ENCODE measurements around the gene FAM98A. TPM values are rescaled to one million over a fixed set of nuclear protein-coding genes. Genes with fewer than 3 reads are reported as not detected.

Gene FAM98A
- total RNA-seq (11.1 TPM), polyA plus RNA-seq (18.9 TPM)
- long read RNA-seq, donor 1, result 0 reads
- long read RNA-seq, donor 2, transcript FAM98A-201 (8 exons, 2,816 nt), result major isoform, 13 of 42 reads
- long read RNA-seq, donor 2, partial matches to known transcripts, result 24 of 42 reads
- long read RNA-seq, donor 2, other reads (novel, unspliced or antisense), result 0 of 42 reads
- long read RNA-seq, donor 3, transcript FAM98A-201 (8 exons, 2,816 nt), result major isoform, 6 of 16 reads
- long read RNA-seq, donor 3, partial matches to known transcripts, result 7 of 16 reads
- long read RNA-seq, donor 3, other reads (novel, unspliced or antisense), result 0 of 16 reads
- long read RNA-seq, donor 4, partial matches to known transcripts, result 0 of 3 reads
- long read RNA-seq, donor 4, other reads (novel, unspliced or antisense), result 0 of 3 reads
- long read RNA-seq, donor 5, transcript FAM98A-201 (8 exons, 2,816 nt), result major isoform, 7 of 21 reads
- long read RNA-seq, donor 5, partial matches to known transcripts, result 9 of 21 reads
- long read RNA-seq, donor 5, other reads (novel, unspliced or antisense), result 0 of 21 reads
- long read RNA-seq, donor 6, partial matches to known transcripts, result 0 of 4 reads
- long read RNA-seq, donor 6, other reads (novel, unspliced or antisense), result 0 of 4 reads
- long read RNA-seq, donor 7, transcript FAM98A-201 (8 exons, 2,816 nt), result major isoform, 7 of 12 reads
- long read RNA-seq, donor 7, partial matches to known transcripts, result 5 of 12 reads
- long read RNA-seq, donor 7, other reads (novel, unspliced or antisense), result 0 of 12 reads
- long read RNA-seq, donor 8, transcript FAM98A-201 (8 exons, 2,816 nt), result major isoform, 5 of 6 reads
- long read RNA-seq, donor 8, partial matches to known transcripts, result 0 of 6 reads
- long read RNA-seq, donor 8, other reads (novel, unspliced or antisense), result 0 of 6 reads
- long read RNA-seq, donor 9, partial matches to known transcripts, result 0 of 5 reads
- long read RNA-seq, donor 9, other reads (novel, unspliced or antisense), result 0 of 5 reads
- long read RNA-seq, donor 10, transcript FAM98A-201 (8 exons, 2,816 nt), result major isoform, 6 of 6 reads
- long read RNA-seq, donor 10, partial matches to known transcripts, result 0 of 6 reads
- long read RNA-seq, donor 10, other reads (novel, unspliced or antisense), result 0 of 6 reads

- Histone ChIP-seq H3K4me3 (ENCODE audit: low read length in 2 of 2) (peak within 1 kb of the TSS; percentile 72 to 90), H3K27ac (ENCODE audit: low read depth in 1 of 2, low read length in 1 of 2) (peak within 1 kb of the TSS; percentile 81 to 85), H3K36me3 (ENCODE audit: control insufficient read depth in 2 of 2, insufficient read depth in 2 of 2, low read length in 1 of 2) (peaks cover 2 to 3% of the 10 kb centered on the region in 2 donors), H3K4me1 (ENCODE audit: control insufficient read depth in 2 of 2, insufficient read depth in 2 of 2, low read length in 2 of 2) (peaks cover 3% of the 10 kb centered on the region in 2 donors), H3K27me3 (ENCODE audit: control insufficient read depth in 2 of 2, insufficient read depth in 1 of 2, low read length in 1 of 2) (no peaks in the 10 kb centered on the region), H3K9me3 (ENCODE audit: control insufficient read depth in 2 of 2, insufficient read depth in 1 of 2, low read length in 1 of 2) (no peaks in the 10 kb centered on the region)
- DNase-seq (ENCODE audit: low read depth in 6 of 9, low spot score in 9 of 9), result peak; percentile 93 to 98 (median 94)
- WGBS, result under 1% methylated on average over 56 of the region's 56 CpGs
Observed at GRCh38 chr2:33599175-33599942, at the start of gene FAM98A. Gene FAM98A (minus strand): TSS chr2:33599299. CDS start chr2:33599221, 78 bp downstream.

GRCh38 chr2:33645861-33646260 lies 46.8 kb upstream of the FAM98A start:
- Histone ChIP-seq H3K4me1 (ENCODE audit: control insufficient read depth in 2 of 2, insufficient read depth in 2 of 2, low read length in 2 of 2) (no peaks in the 10 kb centered on the region), H3K9me3 (ENCODE audit: control insufficient read depth in 2 of 2, insufficient read depth in 1 of 2, low read length in 1 of 2) (peaks cover 0 to 3% of the 10 kb centered on the region in 2 donors), H3K27me3 (ENCODE audit: control insufficient read depth in 2 of 2, insufficient read depth in 1 of 2, low read length in 1 of 2) (no peaks in the 10 kb centered on the region), H3K4me3 (ENCODE audit: low read length in 2 of 2) (no peak overlapping the region), H3K36me3 (ENCODE audit: control insufficient read depth in 2 of 2, insufficient read depth in 2 of 2, low read length in 1 of 2) (no peaks in the 10 kb centered on the region), H3K27ac (ENCODE audit: low read depth in 1 of 2, low read length in 1 of 2) (no peak overlapping the region)
- WGBS, result 77% methylated on average over 1 of the region's 1 CpG
- DNase-seq (ENCODE audit: low read depth in 6 of 9, low spot score in 9 of 9), result no peak

- WGBS, result 98% methylated on average over 2 of the region's 2 CpGs
- H3K27me3 ChIP-seq (ENCODE audit: control insufficient read depth in 2 of 2, insufficient read depth in 1 of 2, low read length in 1 of 2), result no peaks in the 10 kb centered on the region
Observed at GRCh38 chr2:33644215-33644614, 45.1 kb upstream of the FAM98A start.

GRCh38 chr2:33636001-33636400 lies 36.9 kb upstream of the FAM98A start:
- Histone ChIP-seq H3K4me1 (ENCODE audit: control insufficient read depth in 2 of 2, insufficient read depth in 2 of 2, low read length in 2 of 2) (no peaks in the 10 kb centered on the region), H3K36me3 (ENCODE audit: control insufficient read depth in 2 of 2, insufficient read depth in 2 of 2, low read length in 1 of 2) (no peaks in the 10 kb centered on the region), H3K4me3 (ENCODE audit: low read length in 2 of 2) (no peak overlapping the region), H3K9me3 (ENCODE audit: control insufficient read depth in 2 of 2, insufficient read depth in 1 of 2, low read length in 1 of 2) (no peaks in the 10 kb centered on the region), H3K27ac (ENCODE audit: low read depth in 1 of 2, low read length in 1 of 2) (no peak overlapping the region), H3K27me3 (ENCODE audit: control insufficient read depth in 2 of 2, insufficient read depth in 1 of 2, low read length in 1 of 2) (no peaks in the 10 kb centered on the region)
- DNase-seq (ENCODE audit: low read depth in 6 of 9, low spot score in 9 of 9), result no peak
- 30% methylated on average over 1 of the region's 1 CpG for WGBS

More at GRCh38 chr2:33644215-33644614, 45.1 kb upstream of the FAM98A start:
- H3K4me3 ChIP-seq (ENCODE audit: low read length in 2 of 2), result no peak overlapping the region
- no peak overlapping the region for H3K27ac ChIP-seq (ENCODE audit: low read depth in 1 of 2, low read length in 1 of 2)
- no peaks in the 10 kb centered on the region for H3K36me3 ChIP-seq (ENCODE audit: control insufficient read depth in 2 of 2, insufficient read depth in 2 of 2, low read length in 1 of 2)
- H3K4me1 ChIP-seq (ENCODE audit: control insufficient read depth in 2 of 2, insufficient read depth in 2 of 2, low read length in 2 of 2), result no peaks in the 10 kb centered on the region
- peaks cover 0 to 3% of the 10 kb centered on the region in 2 donors for H3K9me3 ChIP-seq (ENCODE audit: control insufficient read depth in 2 of 2, insufficient read depth in 1 of 2, low read length in 1 of 2)
- no peak for DNase-seq (ENCODE audit: low read depth in 6 of 9, low spot score in 9 of 9)

GRCh38 chr2:33634261-33634910 lies 35.3 kb upstream of the FAM98A start:
- H3K36me3 ChIP-seq (ENCODE audit: control insufficient read depth in 2 of 2, insufficient read depth in 2 of 2, low read length in 1 of 2), result no peaks in the 10 kb centered on the region

GRCh38 chr2:33633315-33633714 lies 34.2 kb upstream of the FAM98A start:
- no peak overlapping the region for H3K4me3 ChIP-seq (ENCODE audit: low read length in 2 of 2)
- H3K9me3 ChIP-seq (ENCODE audit: control insufficient read depth in 2 of 2, insufficient read depth in 1 of 2, low read length in 1 of 2), result no peaks in the 10 kb centered on the region
- WGBS, result 97% methylated on average over 2 of the region's 2 CpGs
- no peaks in the 10 kb centered on the region for H3K27me3 ChIP-seq (ENCODE audit: control insufficient read depth in 2 of 2, insufficient read depth in 1 of 2, low read length in 1 of 2)
- no peak overlapping the region for H3K27ac ChIP-seq (ENCODE audit: low read depth in 1 of 2, low read length in 1 of 2)
- no peak for DNase-seq (ENCODE audit: low read depth in 6 of 9, low spot score in 9 of 9)
- no peaks in the 10 kb centered on the region for H3K4me1 ChIP-seq (ENCODE audit: control insufficient read depth in 2 of 2, insufficient read depth in 2 of 2, low read length in 2 of 2)
- H3K36me3 ChIP-seq (ENCODE audit: control insufficient read depth in 2 of 2, insufficient read depth in 2 of 2, low read length in 1 of 2), result no peaks in the 10 kb centered on the region

More at GRCh38 chr2:33634261-33634910, 35.3 kb upstream of the FAM98A start:
- DNase-seq (ENCODE audit: low read depth in 6 of 9, low spot score in 9 of 9), result no peak
- WGBS, result 93% methylated on average over 4 of the region's 4 CpGs
- Histone ChIP-seq H3K27me3 (ENCODE audit: control insufficient read depth in 2 of 2, insufficient read depth in 1 of 2, low read length in 1 of 2) (no peaks in the 10 kb centered on the region), H3K9me3 (ENCODE audit: control insufficient read depth in 2 of 2, insufficient read depth in 1 of 2, low read length in 1 of 2) (no peaks in the 10 kb centered on the region), H3K27ac (ENCODE audit: low read depth in 1 of 2, low read length in 1 of 2) (no peak overlapping the region), H3K4me3 (ENCODE audit: low read length in 2 of 2) (no peak overlapping the region), H3K4me1 (ENCODE audit: control insufficient read depth in 2 of 2, insufficient read depth in 2 of 2, low read length in 2 of 2) (no peaks in the 10 kb centered on the region)

- over 99% methylated on average over 2 of the region's 2 CpGs for WGBS
- Histone ChIP-seq H3K9me3 (ENCODE audit: control insufficient read depth in 2 of 2, insufficient read depth in 1 of 2, low read length in 1 of 2) (no peaks in the 10 kb centered on the region), H3K4me3 (ENCODE audit: low read length in 2 of 2) (no peak overlapping the region), H3K27ac (ENCODE audit: low read depth in 1 of 2, low read length in 1 of 2) (no peak overlapping the region), H3K36me3 (ENCODE audit: control insufficient read depth in 2 of 2, insufficient read depth in 2 of 2, low read length in 1 of 2) (no peaks in the 10 kb centered on the region), H3K4me1 (ENCODE audit: control insufficient read depth in 2 of 2, insufficient read depth in 2 of 2, low read length in 2 of 2) (no peaks in the 10 kb centered on the region), H3K27me3 (ENCODE audit: control insufficient read depth in 2 of 2, insufficient read depth in 1 of 2, low read length in 1 of 2) (no peaks in the 10 kb centered on the region)
- DNase-seq (ENCODE audit: low read depth in 6 of 9, low spot score in 9 of 9), result no peak
Observed at GRCh38 chr2:33632831-33633230, 33.7 kb upstream of the FAM98A start.

Measured in thymus (tissue), 14 donors.